Fibroblast of lung (primary cell): ENCODE measurements around the gene COMT. TPM values are rescaled to one million over a fixed set of nuclear protein-coding genes. Genes with fewer than 3 reads are reported as not detected.

Source experiments
- DNase-seq, 2 donors: peaks; one replicate each; pipeline versions ENCODE4 v3.0.0 to v3.0.0-alpha.2; 2010; ENCODE audit warnings: low read depth in 2 of 2
- H2AFZ ChIP-seq: 2 replicates; pipeline ENCODE4 v1.5.1; 2012; ENCODE audit warnings: low read length, control low read depth, inconsistent platforms
- H3K27ac ChIP-seq: 2 replicates; pipeline ENCODE4 v1.5.1; 2011; ENCODE audit warnings: low read length, control low read depth; ENCODE audit not compliant: insufficient read depth
- H3K27me3 ChIP-seq: 2 replicates; pipeline ENCODE4 v1.5.1; 2011; ENCODE audit warnings: mild to moderate bottlenecking, low read length; ENCODE audit not compliant: control insufficient read depth, insufficient read depth
- H3K36me3 ChIP-seq: 2 replicates; pipeline ENCODE4 v1.5.1; 2011; ENCODE audit warnings: low read length; ENCODE audit not compliant: control insufficient read depth, insufficient read depth
- H3K4me1 ChIP-seq: 2 replicates; pipeline ENCODE4 v1.5.1; 2011; ENCODE audit warnings: low read length; ENCODE audit not compliant: control insufficient read depth, insufficient read depth; ENCODE audit errors: extremely low read depth
- H3K4me2 ChIP-seq: 2 replicates; pipeline ENCODE4 v1.5.1; 2011; ENCODE audit warnings: low read length, control low read depth; ENCODE audit not compliant: insufficient read depth; ENCODE audit errors: extremely low read depth
- H3K4me3 ChIP-seq, 4 experiments: fragments of 200-600 bp in 1 of 4; sonication (generic) in 1 of 4; replicated peaks in 1 of 4; 2 replicates each; pipeline ENCODE4 v1.5.1; 2011 to 2016; ENCODE audit warnings: low read length in 4 of 4, low read depth in 3 of 4, mild to moderate bottlenecking in 3 of 4, control low read depth in 2 of 4, inconsistent platforms in 1 of 4, mixed read lengths in 1 of 4; ENCODE audit not compliant: insufficient read depth in 1 of 4; ENCODE audit errors: control extremely low read depth in 1 of 4
- H3K79me2 ChIP-seq: 2 replicates; pipeline ENCODE4 v1.5.1; 2012; ENCODE audit warnings: mild to moderate bottlenecking, low read length, inconsistent platforms; ENCODE audit not compliant: control insufficient read depth, insufficient read depth
- H3K9ac ChIP-seq: 2 replicates; pipeline ENCODE4 v1.5.1; 2011; ENCODE audit warnings: mild to moderate bottlenecking, low read length, control low read depth; ENCODE audit not compliant: insufficient read depth
- H3K9me3 ChIP-seq: 2 replicates; pipeline ENCODE4 v1.5.1; 2012; ENCODE audit warnings: low read depth, low read length; ENCODE audit not compliant: control insufficient read depth, insufficient read depth
- H4K20me1 ChIP-seq: 2 replicates; pipeline ENCODE4 v1.5.1; 2011; ENCODE audit warnings: low read length; ENCODE audit not compliant: control insufficient read depth, insufficient read depth; ENCODE audit errors: extremely low read depth
- EZH2 ChIP-seq: IDR thresholded peaks from 2 replicates; pipeline ENCODE4 v1.5.1; 2012; ENCODE audit warnings: low read length, control low read depth, mild to moderate bottlenecking; ENCODE audit errors: missing control alignments
- polyA plus RNA-seq, 2 donors: library from polyadenylated mRNA; depleted of rRNA in 1 of 2; stranded (reverse) in 1 of 2; unstranded in 1 of 2; fragments of >200 nt; gene quantifications; 2 replicates each; pipeline ENCODE4 v1.2.1, GENCODE V29; 2011 to 2012; ENCODE audit warnings: missing spikeins in 1 of 2
- total RNA-seq: library from RNA; depleted of rRNA; stranded (reverse); fragments of >200 nt; gene quantifications from 2 replicates; pipeline ENCODE4 v1.2.1, GENCODE V29; 2014
- TF ChIP-seq, protein P1 (sequence below), 2 donors: IDR thresholded peaks in 1 of 2; conservative IDR thresholded peaks in 1 of 2; 1 replicate in 1 of 2; 2 replicates in 1 of 2; pipeline ENCODE4 v1.5.1; 2011 to 2012; ENCODE audit warnings: low read length in 2 of 2, control low read depth in 1 of 2, inconsistent platforms in 1 of 2, low read depth in 1 of 2, mild to moderate bottlenecking in 1 of 2

The COMT gene
- total and polyA plus RNA-seq, 2 donors (not counting 1 experiment from before 2014, with no cell fraction given): 208 to 305 TPM

- TF ChIP-seq, protein P1, sequence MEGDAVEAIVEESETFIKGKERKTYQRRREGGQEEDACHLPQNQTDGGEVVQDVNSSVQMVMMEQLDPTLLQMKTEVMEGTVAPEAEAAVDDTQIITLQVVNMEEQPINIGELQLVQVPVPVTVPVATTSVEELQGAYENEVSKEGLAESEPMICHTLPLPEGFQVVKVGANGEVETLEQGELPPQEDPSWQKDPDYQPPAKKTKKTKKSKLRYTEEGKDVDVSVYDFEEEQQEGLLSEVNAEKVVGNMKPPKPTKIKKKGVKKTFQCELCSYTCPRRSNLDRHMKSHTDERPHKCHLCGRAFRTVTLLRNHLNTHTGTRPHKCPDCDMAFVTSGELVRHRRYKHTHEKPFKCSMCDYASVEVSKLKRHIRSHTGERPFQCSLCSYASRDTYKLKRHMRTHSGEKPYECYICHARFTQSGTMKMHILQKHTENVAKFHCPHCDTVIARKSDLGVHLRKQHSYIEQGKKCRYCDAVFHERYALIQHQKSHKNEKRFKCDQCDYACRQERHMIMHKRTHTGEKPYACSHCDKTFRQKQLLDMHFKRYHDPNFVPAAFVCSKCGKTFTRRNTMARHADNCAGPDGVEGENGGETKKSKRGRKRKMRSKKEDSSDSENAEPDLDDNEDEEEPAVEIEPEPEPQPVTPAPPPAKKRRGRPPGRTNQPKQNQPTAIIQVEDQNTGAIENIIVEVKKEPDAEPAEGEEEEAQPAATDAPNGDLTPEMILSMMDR (conservative IDR thresholded peaks at IDR 0.05 in 1 of 2, IDR thresholded peaks at IDR 0.05 in 1 of 2; ENCODE audit: low read depth in 1 of 2, low read length in 2 of 2): no peak
- no peak for TF ChIP-seq EZH2
- H3K4me3 ChIP-seq: no peak overlapping the region
- peaks cover 4% of the 10 kb centered on the region for H3K27me3 ChIP-seq
- no peak overlapping the region for H2AFZ ChIP-seq
- no peaks in the 10 kb centered on the region for H3K79me2 ChIP-seq
- H3K9me3 ChIP-seq: no peaks in the 10 kb centered on the region
- H3K4me2 ChIP-seq: no peak overlapping the region
- H3K4me1 ChIP-seq: peaks cover 11% of the 10 kb centered on the region
- H4K20me1 ChIP-seq: no peaks in the 10 kb centered on the region
- H3K27ac ChIP-seq: no peak overlapping the region
- DNase-seq: no peak
- H3K9ac ChIP-seq: no peak overlapping the region
- H3K36me3 ChIP-seq: no peaks in the 10 kb centered on the region
Observed at GRCh38 chr22:19997561-19998231, 56.1 kb downstream of the COMT start.

GRCh38 chr22:19998232-19998951 lies 56.8 kb downstream of the COMT start:
- no peak overlapping the region for H3K4me2 ChIP-seq
- H3K9ac ChIP-seq: no peak overlapping the region
- TF ChIP-seq, protein P1 (conservative IDR thresholded peaks at IDR 0.05 in 1 of 2, IDR thresholded peaks at IDR 0.05 in 1 of 2; ENCODE audit: low read depth in 1 of 2, low read length in 2 of 2): no peak
- TF ChIP-seq EZH2: no peak
- no peak for DNase-seq
- peaks cover 11% of the 10 kb centered on the region for H3K4me1 ChIP-seq
- no peak overlapping the region for H3K4me3 ChIP-seq
- no peaks in the 10 kb centered on the region for H4K20me1 ChIP-seq
- no peaks in the 10 kb centered on the region for H3K9me3 ChIP-seq
- no peak overlapping the region for H2AFZ ChIP-seq
- peaks cover 4% of the 10 kb centered on the region for H3K27me3 ChIP-seq
- no peaks in the 10 kb centered on the region for H3K36me3 ChIP-seq
- no peaks in the 10 kb centered on the region for H3K79me2 ChIP-seq
- H3K27ac ChIP-seq: no peak overlapping the region

GRCh38 chr22:19998991-19999820 lies 57.6 kb downstream of the COMT start:
- no peaks in the 10 kb centered on the region for H3K79me2 ChIP-seq
- peaks cover 11% of the 10 kb centered on the region for H3K4me1 ChIP-seq
- H3K9ac ChIP-seq: no peak overlapping the region
- no peaks in the 10 kb centered on the region for H4K20me1 ChIP-seq
- no peaks in the 10 kb centered on the region for H3K9me3 ChIP-seq
- H3K36me3 ChIP-seq: no peaks in the 10 kb centered on the region
- TF ChIP-seq EZH2: no peak
- TF ChIP-seq, protein P1 (conservative IDR thresholded peaks at IDR 0.05 in 1 of 2, IDR thresholded peaks at IDR 0.05 in 1 of 2; ENCODE audit: low read depth in 1 of 2, low read length in 2 of 2): no peak
- no peak overlapping the region for H2AFZ ChIP-seq
- H3K4me3 ChIP-seq: no peak overlapping the region
- H3K4me2 ChIP-seq: no peak overlapping the region
- peak in 1 of 2 donors; percentile 46 for DNase-seq
- no peak overlapping the region for H3K27ac ChIP-seq
- peaks cover 4% of the 10 kb centered on the region for H3K27me3 ChIP-seq
